NOMO-1 (cell line): ENCODE results near the gene VCL.
A peak's percentile ranks its signal among the peaks of the same experiment; 100 is the strongest.
"Not testable (repeated sequence)": the region's sequence is repeated elsewhere in the genome, so short reads cannot be mapped to it uniquely, and the experiment has no call there.

ENCODE experiments used
- DNase-seq, 2 experiments: peaks; one replicate each; lab custom pipeline; 2025; ENCODE audit not compliant: unreplicated experiment in 2 of 2; lab: John Stamatoyannopoulos, UW

VCL gene

DNA sequence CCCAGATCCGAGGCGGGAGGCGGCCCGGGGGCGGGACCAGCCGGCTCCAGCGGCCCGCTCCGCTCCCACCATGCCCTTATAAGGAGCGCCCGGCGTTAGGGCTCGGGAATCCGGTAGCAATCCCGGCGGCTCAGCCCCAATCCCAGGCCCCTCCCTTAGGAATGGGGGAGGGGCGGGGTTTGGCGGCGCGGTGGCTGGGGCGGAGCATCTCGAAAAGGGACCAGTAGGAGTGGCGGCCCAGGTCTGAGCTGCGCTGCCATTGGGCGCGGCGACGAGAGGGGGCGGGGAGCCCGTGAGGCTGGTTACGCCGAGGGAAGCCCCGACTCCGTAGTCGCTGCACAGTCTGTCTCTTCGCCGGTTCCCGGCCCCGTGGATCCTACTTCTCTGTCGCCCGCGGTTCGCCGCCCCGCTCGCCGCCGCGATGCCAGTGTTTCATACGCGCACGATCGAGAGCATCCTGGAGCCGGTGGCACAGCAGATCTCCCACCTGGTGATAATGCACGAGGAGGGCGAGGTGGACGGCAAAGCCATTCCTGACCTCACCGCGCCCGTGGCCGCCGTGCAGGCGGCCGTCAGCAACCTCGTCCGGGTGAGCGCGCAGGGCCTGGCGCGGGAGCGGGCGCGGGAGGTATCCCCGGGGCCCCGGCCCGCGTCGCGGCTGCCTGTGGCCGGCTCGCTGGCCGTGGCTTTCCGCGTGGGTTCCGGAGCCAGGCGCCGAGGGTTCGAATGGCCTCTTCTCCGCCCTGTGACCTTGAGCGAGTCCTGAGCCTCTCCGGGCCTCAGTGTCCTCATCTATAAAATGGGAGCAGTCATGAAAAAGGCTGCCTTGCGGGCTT, at the start of gene VCL:
Gene VCL (plus strand): TSS at position 330 of the 836 bp plus-strand sequence. CDS start 92 bp downstream, at position 422.
- peak; percentile 93 to 96 for DNase-seq

DNA sequence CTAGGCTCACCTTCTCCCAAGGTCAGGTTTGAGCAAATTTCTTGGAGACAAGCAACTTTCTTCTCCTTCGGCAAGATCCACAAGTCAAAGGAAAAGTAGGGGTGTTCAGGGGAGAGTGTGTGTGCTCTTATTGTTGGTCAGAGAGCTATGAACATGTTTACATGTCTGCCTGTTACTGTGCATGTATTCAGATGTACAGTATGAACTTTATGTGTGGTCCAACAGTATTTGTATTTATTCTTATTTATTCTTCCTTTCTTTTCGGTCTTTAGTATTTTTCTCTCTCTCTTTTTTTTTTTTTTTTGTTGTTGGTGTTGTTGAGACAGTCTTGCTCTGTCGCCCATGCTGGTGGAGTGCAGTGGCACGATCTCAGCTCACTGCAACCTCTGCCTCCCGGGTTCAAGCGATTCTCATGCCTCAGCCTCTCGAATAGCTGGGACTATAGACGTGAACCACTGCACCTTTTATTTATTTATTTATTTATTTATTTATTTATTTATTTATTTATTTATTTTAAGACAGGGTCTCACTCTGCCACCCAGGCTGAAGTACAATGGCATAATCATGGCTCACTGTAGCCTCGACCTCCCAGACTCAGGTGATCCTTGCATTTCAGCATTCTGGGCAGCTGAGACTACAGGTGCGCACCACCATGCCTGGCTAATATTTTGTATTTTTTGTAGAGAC, 48.8 kb upstream of the VCL start:
- no peak for DNase-seq

DNA sequence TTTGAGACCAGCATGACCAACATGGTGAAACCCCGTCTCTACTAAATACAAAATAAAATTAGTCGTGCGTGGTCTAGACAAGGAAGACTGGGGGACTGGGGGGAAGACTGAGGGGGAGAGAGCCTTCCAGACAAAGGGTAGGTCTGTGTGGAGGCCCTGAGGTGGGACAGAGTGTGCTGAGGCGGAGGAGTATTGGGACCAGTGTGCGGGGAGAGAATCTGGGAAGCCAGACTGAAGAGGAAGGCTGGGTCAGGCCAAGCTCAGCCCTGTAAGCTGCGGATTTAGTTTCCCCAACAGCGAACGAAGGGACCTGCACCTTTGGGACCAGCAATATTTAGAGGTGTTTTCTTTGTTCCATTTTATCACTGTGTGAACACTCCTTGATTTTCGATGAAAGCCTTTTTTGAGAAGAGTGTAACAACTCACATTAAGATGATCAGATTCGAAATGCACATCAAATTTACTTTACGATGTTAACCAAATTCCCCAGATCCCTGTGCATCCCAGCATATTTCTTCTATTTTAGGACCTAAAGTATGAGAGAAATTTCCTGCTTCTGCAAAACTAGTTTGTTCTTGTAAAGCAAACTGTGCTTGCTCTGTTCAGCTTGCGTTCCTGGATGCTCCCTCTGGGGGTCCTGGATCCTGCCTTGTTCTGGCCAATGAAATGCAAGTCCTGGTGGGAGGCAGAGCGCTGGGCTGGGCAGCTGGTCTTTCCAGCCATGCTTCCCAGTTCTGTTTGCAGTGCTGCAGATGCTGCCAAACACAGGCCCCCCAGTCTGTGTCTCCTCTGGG, 47.6 kb upstream of the VCL start:
- DNase-seq: no peak

DNA sequence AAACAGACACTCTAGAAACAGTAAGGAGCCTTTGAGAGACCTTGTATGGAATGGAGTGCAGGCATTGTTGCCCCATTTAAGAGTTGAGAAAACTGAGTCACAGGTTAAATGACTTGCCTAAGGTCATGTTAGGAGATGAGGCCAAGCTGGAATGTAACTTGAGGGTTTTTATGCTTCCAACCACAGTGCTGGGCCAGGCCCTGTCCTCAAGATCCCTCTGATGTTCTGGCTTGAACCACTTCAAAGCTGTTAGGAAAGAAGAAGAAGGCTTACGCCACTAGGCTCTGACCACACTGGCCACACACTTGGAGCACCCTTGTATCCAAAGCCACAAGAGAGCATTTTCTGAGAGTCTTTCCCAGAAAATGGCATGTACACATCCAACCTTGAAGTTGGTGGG, 44.3 kb upstream of the VCL start:
- DNase-seq: peak; percentile 31 to 56

DNA sequence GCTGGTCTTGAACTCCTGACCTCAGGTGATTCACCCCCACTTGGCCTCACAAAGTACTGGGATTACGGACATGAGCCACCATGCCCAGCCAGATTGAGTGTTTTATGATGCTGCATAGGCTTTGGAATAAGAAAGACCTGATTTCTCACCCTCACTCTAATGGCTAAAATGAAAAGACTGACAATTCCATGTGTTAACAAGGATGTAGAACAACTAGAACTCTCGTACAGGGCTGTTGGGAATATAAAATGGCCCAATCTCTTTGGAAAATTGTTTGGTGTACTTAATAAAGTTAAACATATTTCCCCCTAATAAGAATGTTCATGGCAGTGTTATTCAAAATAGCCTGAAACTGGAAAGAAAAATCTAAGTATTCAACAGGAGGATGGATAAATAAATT, 43.2 kb upstream of the VCL start:
- no peak for DNase-seq

DNA sequence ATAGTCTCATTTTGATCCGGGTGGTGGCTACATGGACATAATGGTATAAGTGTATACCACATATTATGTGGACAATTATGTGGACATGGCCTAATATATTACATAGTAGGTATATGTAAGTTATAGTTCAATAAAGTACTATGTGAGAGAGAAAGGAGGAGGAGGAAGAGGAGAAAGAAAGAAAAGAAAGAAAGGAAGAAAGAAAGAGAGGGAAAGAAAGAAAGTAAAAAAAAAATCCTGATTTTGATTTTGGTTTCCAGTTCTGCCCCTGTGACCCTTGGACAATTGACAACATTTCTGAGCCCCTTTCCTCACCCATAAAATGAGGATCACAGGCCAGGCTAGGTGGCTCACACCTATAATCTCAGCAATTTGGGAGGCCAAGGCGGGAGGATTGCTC, 42.2 kb upstream of the VCL start:
- DNase-seq: no peak

DNA sequence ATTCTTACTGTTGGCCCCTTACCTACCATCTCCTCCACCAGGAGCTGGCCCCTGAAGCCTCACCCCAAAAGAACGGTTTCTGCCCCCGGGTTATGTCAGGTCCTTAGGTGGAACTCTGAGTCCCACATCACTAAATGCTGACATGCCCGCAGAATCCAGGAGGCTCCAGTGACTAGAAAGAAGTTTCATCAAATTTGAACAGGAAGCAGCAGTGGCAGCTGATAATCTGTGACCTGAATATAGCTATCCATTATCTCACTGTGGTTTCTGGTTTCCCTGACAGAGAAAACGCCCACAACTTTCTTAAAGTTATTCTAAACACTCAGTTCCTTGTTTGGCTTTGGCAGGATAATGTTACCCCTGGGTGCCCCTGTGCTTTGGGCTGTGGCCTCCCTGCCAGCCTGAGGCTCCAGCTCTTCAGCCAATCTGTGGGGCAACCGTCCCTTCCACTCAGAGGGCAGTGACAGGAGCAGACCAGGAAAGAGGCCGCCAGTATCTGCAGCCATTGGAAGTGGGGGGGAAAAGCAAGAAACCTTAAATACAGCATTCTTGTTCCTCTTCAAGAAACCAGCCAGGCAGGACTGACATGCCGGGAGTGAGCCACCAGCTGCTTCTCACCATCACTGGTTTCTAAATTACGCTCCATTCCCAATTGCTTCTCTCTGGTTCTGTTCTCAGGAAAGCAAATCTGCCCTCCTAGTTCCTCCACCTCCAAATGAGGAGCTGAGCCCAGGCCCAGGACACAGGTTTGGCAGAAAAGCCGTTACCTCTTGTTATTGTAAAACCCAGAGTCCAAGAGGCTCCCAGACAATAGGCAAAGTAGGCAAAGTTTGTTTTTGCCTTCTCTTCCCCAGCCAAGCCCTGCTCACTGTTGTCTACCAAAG, 41.2 kb upstream of the VCL start:
- DNase-seq: peak; percentile 90 to 99

DNA sequence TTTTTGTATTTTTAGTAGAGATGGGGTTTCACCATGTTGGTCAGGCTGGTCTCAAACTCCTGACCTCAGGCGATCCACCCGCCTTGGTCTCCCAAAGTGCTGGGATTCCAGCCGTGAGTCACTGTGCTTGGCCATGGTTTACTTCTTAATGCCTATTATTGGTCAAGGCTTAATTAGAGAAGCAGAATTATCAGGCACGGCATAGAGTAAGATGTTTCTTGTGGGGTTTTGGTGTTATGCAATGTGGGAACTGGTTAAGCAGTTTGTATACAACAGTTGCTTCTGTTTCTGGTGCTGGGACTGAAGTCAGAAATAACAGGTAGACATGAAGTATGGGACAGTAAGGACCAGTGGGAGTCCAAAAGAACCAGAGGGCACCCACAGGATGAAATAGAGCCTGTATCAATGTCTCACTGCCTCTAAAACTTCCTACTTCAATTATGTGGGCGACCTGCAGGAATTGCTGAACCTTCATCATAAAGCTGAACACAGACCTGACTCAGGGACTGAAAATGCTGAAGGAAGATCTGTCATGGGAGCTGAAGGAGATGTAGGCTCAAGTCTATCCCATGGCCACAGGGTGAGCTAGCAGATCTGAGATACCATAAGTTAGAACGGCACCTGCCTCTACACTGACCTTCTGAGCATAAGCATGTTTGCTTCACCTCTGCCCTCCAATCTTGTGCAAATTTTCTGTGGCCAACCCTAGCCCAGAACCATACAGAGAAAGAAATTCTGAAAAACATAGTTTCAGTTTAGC, 38.3 kb upstream of the VCL start:
- peak; percentile 66 to 74 for DNase-seq

DNA sequence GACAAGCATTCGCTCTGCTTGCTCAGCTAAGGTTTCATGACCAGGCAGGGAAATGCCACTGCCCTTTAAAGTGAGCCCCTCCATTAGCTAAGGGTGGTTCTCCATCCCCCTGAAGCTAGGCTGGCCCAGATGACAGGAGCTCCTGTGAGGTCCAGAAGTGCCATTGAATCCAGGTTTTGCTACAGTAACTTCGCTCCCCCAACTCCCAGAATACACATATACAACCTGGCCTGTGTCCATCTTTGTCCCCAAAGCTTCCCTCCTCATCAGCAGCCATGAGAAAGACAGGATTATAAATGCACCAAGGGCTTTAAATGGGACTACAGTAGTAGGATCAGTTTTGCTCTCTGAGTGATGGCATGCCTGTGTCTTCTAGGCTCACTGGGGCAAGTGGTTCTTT, 35.5 kb upstream of the VCL start:
- DNase-seq: no peak

DNA sequence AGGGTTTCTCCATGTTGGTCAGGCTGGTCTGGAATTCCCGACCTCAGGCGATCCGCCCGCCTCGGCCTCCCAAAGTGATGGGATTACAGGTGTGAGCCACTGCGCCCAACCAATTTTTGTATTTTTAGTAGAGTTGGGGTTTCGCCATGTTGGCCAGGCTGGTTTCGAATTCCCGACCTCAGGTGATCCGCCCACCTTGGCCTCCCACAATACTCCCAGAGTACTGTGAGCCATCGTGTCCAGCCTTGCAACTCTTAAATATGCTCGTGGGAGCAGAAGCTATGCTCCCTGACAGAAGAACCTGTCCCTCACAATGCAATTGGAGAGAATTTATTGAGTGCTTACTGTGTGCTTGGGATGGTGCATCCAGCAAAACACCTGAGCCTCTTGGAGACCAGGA, 34.4 kb upstream of the VCL start:
- DNase-seq: not testable (repeated sequence)

DNA sequence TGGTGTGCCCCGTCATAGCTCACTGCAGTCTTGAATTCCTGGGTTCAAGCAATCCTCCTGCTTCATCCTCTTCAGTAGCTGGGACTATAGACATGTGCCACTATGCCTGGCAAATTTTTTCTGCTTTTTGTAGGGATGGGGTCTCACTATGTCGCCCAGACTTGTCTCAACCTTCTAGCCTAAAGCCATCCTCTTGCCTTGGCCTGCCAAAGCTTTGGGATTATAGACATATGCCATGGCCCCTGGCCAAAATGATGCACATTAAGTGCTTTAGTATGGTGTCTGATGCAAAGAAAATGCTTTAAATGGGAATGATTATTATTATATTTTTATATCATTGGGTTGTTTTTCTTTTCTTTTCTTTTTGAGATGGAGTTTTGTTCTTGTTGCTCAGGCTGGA, 33.2 kb upstream of the VCL start:
- no peak for DNase-seq

DNA sequence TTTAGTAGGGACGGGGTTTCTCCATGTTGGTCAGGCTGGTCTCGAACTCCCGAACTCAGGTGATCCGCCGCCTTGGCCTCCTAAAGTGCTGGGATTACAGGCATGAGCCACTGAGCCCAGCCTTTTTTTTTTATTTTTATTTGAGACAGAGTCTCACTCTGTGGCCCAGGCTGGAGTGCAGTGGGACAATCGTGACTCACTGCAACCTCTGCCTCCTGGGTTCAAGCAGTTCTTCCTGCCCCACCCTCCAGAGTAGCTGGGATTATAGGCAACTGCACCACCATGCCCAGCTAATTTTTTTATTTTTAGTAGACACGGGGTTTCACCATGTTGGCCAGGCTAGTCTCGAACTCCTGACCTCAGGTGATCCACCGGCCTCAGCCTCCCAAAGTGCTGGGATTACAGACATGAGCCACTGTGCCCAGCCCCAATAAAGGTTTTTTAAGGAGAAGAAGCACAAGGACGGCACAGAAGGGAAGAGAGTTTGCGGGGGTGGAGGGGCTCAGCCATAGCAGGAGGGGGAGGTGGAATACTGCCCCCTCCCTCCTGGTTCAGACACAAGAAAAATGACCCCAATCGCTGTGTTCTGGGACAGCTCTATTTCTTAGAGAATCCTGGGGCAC, 32.5 kb upstream of the VCL start:
- DNase-seq: not testable (repeated sequence)

DNA sequence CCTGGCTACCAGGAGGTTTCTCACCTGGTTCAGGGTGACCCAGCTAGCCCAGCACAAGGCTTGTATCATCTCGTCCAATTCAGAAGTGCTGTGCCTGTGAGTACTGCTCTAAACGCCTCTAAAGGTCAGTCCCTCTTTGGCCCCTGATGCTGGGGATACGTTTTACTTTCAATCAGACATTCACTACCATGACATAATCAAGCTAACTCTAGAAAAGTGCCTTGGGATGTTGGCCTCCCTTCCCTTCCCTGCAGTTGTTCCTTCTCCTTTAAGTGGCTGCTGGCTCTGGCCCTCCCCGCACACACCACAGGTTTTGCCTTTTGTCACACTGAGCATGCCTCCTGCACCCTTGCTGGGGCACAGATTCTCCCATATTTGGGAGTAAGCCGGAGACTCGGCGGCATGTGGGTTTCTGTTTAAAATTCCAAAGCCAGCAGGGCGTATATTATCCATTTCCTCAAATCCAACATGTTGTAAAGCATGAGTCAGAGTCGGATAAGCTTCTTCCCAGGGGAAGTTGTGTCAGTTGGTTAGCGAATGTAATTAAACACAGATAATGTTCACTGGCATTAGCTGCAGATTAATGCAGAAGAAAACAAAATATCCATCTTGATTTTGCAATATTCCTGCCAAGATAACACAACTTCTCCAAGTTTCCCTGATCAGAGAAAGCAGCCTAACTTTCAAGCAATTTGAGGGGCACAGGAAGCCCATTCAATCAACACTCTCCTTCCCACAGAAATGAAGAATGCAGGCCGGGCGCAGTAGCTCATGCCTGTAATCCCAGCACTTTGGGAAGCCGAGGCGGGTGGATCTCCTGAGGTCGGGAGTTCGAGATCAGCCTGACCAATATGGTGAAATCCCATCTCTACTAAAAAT, 31.8 kb upstream of the VCL start:
- DNase-seq: no peak

DNA sequence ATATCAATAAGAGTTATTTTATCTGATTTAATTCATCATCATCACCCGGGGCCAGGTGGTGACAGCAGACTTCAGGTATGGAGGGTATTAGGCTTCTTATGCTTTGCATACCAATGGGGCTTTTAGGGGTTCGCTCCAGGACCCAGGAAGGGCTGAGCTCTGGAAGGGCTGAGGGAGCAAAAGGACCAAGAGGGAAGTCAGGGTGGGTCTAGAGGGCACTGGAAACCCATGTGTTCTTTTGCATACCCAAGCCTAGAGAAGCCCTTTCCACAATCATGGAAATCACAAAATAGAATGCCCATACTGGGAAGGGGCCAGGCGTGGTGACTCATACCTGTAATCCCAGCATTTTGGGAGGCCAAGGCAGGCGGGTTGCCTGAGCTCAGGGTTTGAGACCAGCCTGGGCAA, 30.9 kb upstream of the VCL start:
- no peak for DNase-seq

DNA sequence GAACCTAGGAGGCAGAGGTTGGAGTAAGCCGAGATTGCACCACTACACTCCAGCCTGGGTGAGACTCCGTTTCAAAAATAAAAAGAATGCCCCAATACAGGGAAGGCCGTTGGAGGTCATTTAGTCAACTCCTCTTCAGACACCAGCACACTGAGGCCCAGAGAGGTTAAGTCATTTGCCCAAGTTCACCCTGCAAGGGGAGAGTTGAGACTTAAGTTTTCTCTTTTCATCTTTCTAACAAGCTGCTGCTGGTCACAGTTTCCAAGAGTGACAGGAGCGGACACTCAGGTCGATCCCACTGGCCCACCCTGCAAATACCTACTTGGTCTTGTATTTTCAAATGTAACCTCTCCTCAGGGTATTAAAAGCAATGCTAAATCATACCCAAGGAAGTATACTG, 30.4 kb upstream of the VCL start:
- no peak for DNase-seq

DNA sequence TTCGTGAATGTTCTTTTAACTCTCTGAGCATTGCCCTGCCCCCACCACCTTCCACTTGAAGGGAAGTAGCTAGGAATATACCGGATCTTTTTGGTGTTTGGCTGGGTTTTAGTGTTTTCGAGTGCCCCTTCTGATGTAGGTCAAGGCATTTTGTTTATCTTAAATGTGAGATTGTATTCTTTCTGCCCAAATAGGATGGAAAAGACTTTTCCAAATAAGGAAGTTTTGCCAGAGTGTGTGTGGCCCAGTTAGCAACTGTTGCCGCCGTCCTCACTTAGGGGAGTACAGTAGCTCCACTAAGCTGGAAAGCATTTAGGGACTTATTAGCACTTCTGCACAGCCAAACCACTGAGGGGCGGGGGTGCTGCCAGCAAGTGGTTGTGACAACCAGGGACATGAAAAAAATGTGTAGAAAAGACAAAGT, 29.8 kb upstream of the VCL start:
- DNase-seq: no peak

DNA sequence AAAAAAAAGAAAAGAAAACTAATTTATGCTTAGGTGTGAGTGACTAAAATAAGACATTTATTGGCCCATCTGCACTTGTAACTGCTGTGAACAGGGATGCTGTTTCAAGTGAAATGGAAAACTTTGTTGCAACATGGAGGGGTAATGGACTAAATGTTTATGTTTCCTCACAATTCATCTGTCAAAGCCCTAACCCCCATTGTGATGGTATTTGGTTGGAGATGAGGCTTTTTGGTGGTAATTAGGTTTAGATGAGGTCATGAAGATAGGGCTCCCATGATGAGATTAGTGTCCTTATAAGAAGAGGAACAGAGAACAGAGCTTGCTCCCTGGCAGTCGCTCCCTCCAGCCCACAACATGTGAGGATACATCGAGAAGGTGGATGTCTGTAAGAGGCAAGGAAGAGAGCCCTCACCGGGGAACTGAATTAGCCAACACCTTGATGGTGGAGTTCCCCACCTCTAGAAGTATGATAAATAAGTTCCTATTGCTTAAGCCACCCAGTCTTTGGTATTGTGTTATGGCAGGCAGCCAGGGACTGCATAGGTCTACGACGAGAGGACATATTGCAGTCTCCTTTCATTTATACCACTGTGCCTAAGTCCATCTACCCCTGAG, 28.6 kb upstream of the VCL start:
- DNase-seq: peak; percentile 26 to 66

DNA sequence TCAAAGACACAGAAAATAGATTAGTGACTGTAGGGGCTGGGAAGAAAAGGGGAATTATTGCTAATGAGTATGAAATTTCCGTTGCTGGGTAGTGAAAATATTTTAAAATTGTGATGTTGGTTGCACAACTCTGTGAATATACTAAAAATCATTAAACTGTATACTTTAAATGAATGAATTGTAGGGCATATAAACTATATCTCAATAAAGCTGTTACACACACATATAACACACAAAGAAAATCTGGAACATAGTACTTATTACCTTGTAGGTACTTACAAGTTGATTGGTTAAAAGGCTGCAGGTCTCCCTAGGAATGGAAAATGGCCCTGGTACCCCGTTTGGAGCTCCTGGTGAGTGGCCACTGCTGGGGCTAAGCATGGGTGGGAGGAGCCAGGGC, 27.1 kb upstream of the VCL start:
- no peak for DNase-seq
